GM12878 (cell line): ENCODE data around the gene UXS1. TPM values are rescaled to one million over a fixed set of nuclear protein-coding genes. Genes with fewer than 3 reads are reported as not detected.

Experiments
- ATAC-seq: fragments of 200-7000 bp; cut with Tn5 transposase; 3 replicates; pipeline ENCODE4 v1.9.1; 2020; ENCODE audit warnings: mild to moderate bottlenecking, moderate library complexity
- BruUV-seq: library from RNA; stranded (reverse); fragments of 400-500 nt; replicated peaks from 2 replicates; lab custom pipeline; 2021; lab: Mats Ljungman, UMichigan
- CTCF ChIA-PET: fragments of 300-600 bp; sonication (Branson Sonifier 250); formaldehyde crosslinking; extraction: SDS; loops from one replicate; lab custom pipeline; 2021; ENCODE audit warnings: inconsistent platforms; lab: Yijun Ruan, JAX
- POLR2A ChIA-PET: fragments of 350-600 bp; formaldehyde crosslinking; extraction: SDS; loops from one replicate; lab custom pipeline; 2021; ENCODE audit warnings: inconsistent platforms; lab: Charles Lee
- RAD21 ChIA-PET: fragments of 300-600 bp; sonication (Branson Sonifier 250); formaldehyde crosslinking; loops from one replicate; lab custom pipeline; 2023; ENCODE audit warnings: antibody characterized with exemption; ENCODE audit not compliant: unreplicated experiment; lab: Charles Lee
- SMC1A ChIA-PET: fragments of 300-600 bp; sonication (Branson Sonifier 250); formaldehyde crosslinking; loops from one replicate; lab custom pipeline; 2023; ENCODE audit not compliant: unreplicated experiment, uncharacterized antibody; lab: Charles Lee
- DNase-seq: peaks from one replicate; pipeline ENCODE4 v3.0.0-alpha.2; 2011; ENCODE audit warnings: low read depth, low spot score
- FAIRE-seq: peaks from 3 replicates; lab custom pipeline; 2011; peaks lifted over from hg19 to GRCh38; lab: Jason Lieb, UNC
- H2AFZ ChIP-seq: 2 replicates; pipeline ENCODE4 v1.6.0; 2011; ENCODE audit warnings: low read depth, low read length, control low read depth; ENCODE audit not compliant: control insufficient read depth
- H3K27ac ChIP-seq: 2 replicates; pipeline ENCODE4 v1.5.1; 2011; ENCODE audit warnings: control low read depth; ENCODE audit not compliant: control insufficient read depth, insufficient read depth
- H3K27me3 ChIP-seq, 2 experiments: replicated peaks in 1 of 2; 2 replicates each; pipeline versions ENCODE4 v1.6.0 to v1.6.1; 2011; ENCODE audit warnings: low read length in 1 of 2; ENCODE audit not compliant: control insufficient read depth in 2 of 2, insufficient read depth in 2 of 2
- H3K36me3 ChIP-seq, 2 experiments: 2 replicates each; pipeline ENCODE4 v1.5.1; 2011; ENCODE audit warnings: low read length in 1 of 2; ENCODE audit not compliant: control insufficient read depth in 2 of 2, insufficient read depth in 2 of 2
- H3K4me1 ChIP-seq: 2 replicates; pipeline ENCODE4 v1.6.1; 2011; ENCODE audit warnings: mild to moderate bottlenecking, low read length, moderate library complexity, mixed read lengths; ENCODE audit not compliant: control insufficient read depth, insufficient read depth
- H3K4me2 ChIP-seq: 2 replicates; pipeline ENCODE4 v1.6.0; 2011; ENCODE audit warnings: control low read depth; ENCODE audit not compliant: control insufficient read depth, insufficient read depth
- H3K4me3 ChIP-seq: fragments of 200-600 bp; sonication (generic); 2 replicates; pipeline ENCODE4 v1.5.1; 2016
- H3K79me2 ChIP-seq: 2 replicates; pipeline ENCODE4 v1.6.0; 2011; ENCODE audit warnings: low read length; ENCODE audit not compliant: control insufficient read depth, insufficient read depth
- H3K9ac ChIP-seq: 2 replicates; pipeline ENCODE4 v1.8.0; 2011; ENCODE audit warnings: low read length, control low read depth, mixed read lengths; ENCODE audit not compliant: control insufficient read depth, insufficient read depth
- H3K9me3 ChIP-seq: replicated peaks from 3 replicates; pipeline ENCODE4 v1.5.1; 2011; ENCODE audit warnings: mild to moderate bottlenecking, low read length; ENCODE audit not compliant: control insufficient read depth, insufficient read depth
- H4K20me1 ChIP-seq: 2 replicates; pipeline ENCODE4 v1.6.0; 2011; ENCODE audit not compliant: control insufficient read depth, insufficient read depth
- BHLHE40 ChIP-seq, 2 experiments: fragments of 450-650 bp in 1 of 2; IDR thresholded peaks; 2 replicates each; pipeline ENCODE4 v1.6.1; 2011 to 2017; ENCODE audit warnings: low read depth in 2 of 2, borderline replicate concordance in 1 of 2, improper control_type of control experiment in 1 of 2, low read length in 1 of 2, mild to moderate bottlenecking in 1 of 2
- CHD2 ChIP-seq: IDR thresholded peaks from 2 replicates; pipeline ENCODE4 v1.6.1; 2011; ENCODE audit warnings: low read depth, low read length, improper control_type of control experiment, borderline replicate concordance
- CUX1 ChIP-seq: IDR thresholded peaks from 2 replicates; pipeline ENCODE4 v1.6.1; 2012; ENCODE audit warnings: improper control_type of control experiment, low read depth, low read length; ENCODE audit not compliant: insufficient replicate concordance
- DPF2 ChIP-seq: fragments of 450-650 bp; IDR thresholded peaks from 2 replicates; pipeline ENCODE4 v1.6.1; 2017; ENCODE audit warnings: mild to moderate bottlenecking
- E2F8 ChIP-seq: fragments of 450-650 bp; IDR thresholded peaks from 2 replicates; pipeline ENCODE4 v1.6.1; 2018; ENCODE audit warnings: mild to moderate bottlenecking, low read depth, moderate library complexity; ENCODE audit not compliant: partially characterized antibody
- JUNB ChIP-seq: IDR thresholded peaks from 2 replicates; pipeline ENCODE4 v1.6.1; 2016; ENCODE audit warnings: antibody characterized with exemption, mild to moderate bottlenecking
- KLF5 ChIP-seq: fragments of 450-650 bp; IDR thresholded peaks from 2 replicates; pipeline ENCODE4 v1.6.1; 2014; ENCODE audit warnings: mild to moderate bottlenecking; ENCODE audit not compliant: partially characterized antibody
- MYC ChIP-seq: IDR thresholded peaks from 2 replicates; pipeline ENCODE4 v1.6.1; 2011; ENCODE audit warnings: mild to moderate bottlenecking, low read length, moderate library complexity, inconsistent platforms; ENCODE audit not compliant: insufficient read depth, insufficient replicate concordance, insufficient read length, severe bottlenecking
- NFYA ChIP-seq: IDR thresholded peaks from 2 replicates; pipeline ENCODE4 v1.6.1; 2011; ENCODE audit warnings: low read depth, mild to moderate bottlenecking, low read length, improper control_type of control experiment, borderline replicate concordance
- NFYB ChIP-seq: IDR thresholded peaks from 2 replicates; pipeline ENCODE4 v1.6.1; 2011; ENCODE audit warnings: low read depth, mild to moderate bottlenecking, low read length, improper control_type of control experiment, moderate library complexity; ENCODE audit not compliant: insufficient read depth
- SMAD1 ChIP-seq: fragments of 450-650 bp; IDR thresholded peaks from 2 replicates; pipeline ENCODE4 v1.6.1; 2018; ENCODE audit warnings: mild to moderate bottlenecking, low read depth; ENCODE audit not compliant: partially characterized antibody
- SMC3 ChIP-seq: IDR thresholded peaks from 2 replicates; pipeline ENCODE4 v1.6.1; 2011; ENCODE audit warnings: low read length, improper control_type of control experiment, borderline replicate concordance
- STAT1 ChIP-seq: fragments of 450-650 bp; conservative IDR thresholded peaks from 2 replicates; pipeline ENCODE4 v1.6.1; 2014; ENCODE audit warnings: antibody characterized with exemption, mild to moderate bottlenecking
- ZNF274 ChIP-seq: IDR thresholded peaks from one replicate; pipeline ENCODE4 v1.8.0; 2011; ENCODE audit not compliant: insufficient read length, insufficient read depth
- WGBS: methylation state at CpG from one replicate; pipeline ENCODE4 v1.1.6; 2016; ENCODE audit warnings: low lambda C conversion rate; ENCODE audit not compliant: insufficient replicate concordance, insufficient coverage; ENCODE audit errors: missing lambda C conversion rate; 5-methylcytosine and 5-hydroxymethylcytosine counted together
- in situ Hi-C: fragments of 300-500 bp; cut with MboI; formaldehyde crosslinking; loops from 9 replicates; pipeline ENCODE4 v1.14.3; 2018; ENCODE audit warnings: mixed read lengths
- intact Hi-C: fragments of 100-400 bp; cut with micrococcal nuclease; formaldehyde crosslinking; loops from one replicate; pipeline ENCODE4 v1.14.2; 2022; ENCODE audit not compliant: unreplicated experiment
- polyA plus RNA-seq, 11 experiments: library from polyadenylated mRNA; depleted of rRNA in 4 of 11; unstranded in 6 of 11; stranded (reverse) in 5 of 11; fragments of >200 nt; fragmentation: Nextera tagmentation in 4 of 11; fragmentation: Illumina TruSeq in 1 of 11; extraction: Ambion mirVana in 4 of 11; extraction: Trizol in 1 of 11; gene quantifications; 1 replicate in 1 of 11; 2 replicates in 10 of 11; pipeline versions ENCODE4 v1.2.1 to v1.2.3, GENCODE V29; 2011 to 2016; ENCODE audit warnings: inconsistent platforms in 2 of 11, missing spikeins in 2 of 11, low read depth in 1 of 11
- total RNA-seq, 4 experiments: library from RNA; depleted of rRNA in 3 of 4; stranded (reverse); fragments of >200 nt in 3 of 4; fragmentation: Illumina TruSeq in 1 of 4; extraction: Trizol in 1 of 4; gene quantifications; 2 replicates each; pipeline versions ENCODE4 v1.2.1 to v1.2.3, GENCODE V29; 2013 to 2021

The UXS1 gene
- total and polyA plus RNA-seq, 10 of the 15 experiments (the other 5 are each of a cell fraction or from before 2014, with no cell fraction given), result 6.0 to 25.4 (median 24.0) TPM

GRCh38 chr2:106195981-106196380 is 1.9 kb upstream of the UXS1 start:
- intact Hi-C loops, result no loop called here
- WGBS, result 63% methylated on average over 6 of the region's 6 CpGs
- POLR2A ChIA-PET, result no interaction called here

More at GRCh38 chr2:106195981-106196380, 1.9 kb upstream of the UXS1 start:
- BruUV-seq, result no TSS peak
- SMC1A ChIA-PET, result no interaction called here
- H3K4me3 ChIP-seq, result no peak overlapping the region
- no peaks in the 10 kb centered on the region for H4K20me1 ChIP-seq
- H3K79me2 ChIP-seq, result peaks cover 23% of the 10 kb centered on the region
- FAIRE-seq, result no peak
- H3K4me2 ChIP-seq, result no peak overlapping the region
- in situ Hi-C loops, result no loop called here
- H3K27ac ChIP-seq, result no peak overlapping the region
- RAD21 ChIA-PET, result no interaction called here
- H3K27me3 ChIP-seq, result no peaks in the 10 kb centered on the region
- DNase-seq, result no peak
- CTCF ChIA-PET, result interaction anchor here (0.9 kb wide), 1 partner anchor 387 kb away, joined by 3 read pairs; no protein-coding TSS in a partner anchor
- TF ChIP-seq NFYA, result no peak
- TF ChIP-seq SMC3, result no peak
- TF ChIP-seq STAT1, result no peak
- no peak for TF ChIP-seq MYC
- TF ChIP-seq CHD2, result no peak
- TF ChIP-seq JUNB, result no peak
- no peak for TF ChIP-seq NFYB
- no peak for TF ChIP-seq ZNF274
- TF ChIP-seq DPF2, result no peak
- TF ChIP-seq E2F8, result no peak
- no peak for TF ChIP-seq SMAD1
- TF ChIP-seq BHLHE40 (IDR thresholded peaks at IDR 0.05; ENCODE audit: borderline replicate concordance in 1 of 2, low read depth in 2 of 2, low read length in 1 of 2), result no peak
- TF ChIP-seq KLF5, result no peak
- no peak for TF ChIP-seq CUX1
- no peaks in the 10 kb centered on the region; the same call in none of the 2 replicates for H3K4me1 ChIP-seq
- H3K9me3 ChIP-seq, result no peaks in the 10 kb centered on the region
- no peak overlapping the region for H3K9ac ChIP-seq
- ATAC-seq, result no peak
- no peaks in the 10 kb centered on the region for H3K36me3 ChIP-seq
- H2AFZ ChIP-seq, result no peak overlapping the region
